ENCODE results near the gene LRP4. TPM values are rescaled to one million over a fixed set of nuclear protein-coding genes. Genes with fewer than 3 reads are reported as not detected.

LRP4 gene
- total RNA-seq, 6 experiments from 2014 or later: 0.43 to 1.2 (median 0.84) TPM

- no peak for DNase-seq
- no peaks in the 10 kb centered on the region for H3K4me1 ChIP-seq
- TF ChIP-seq CTCF (IDR thresholded peaks at IDR 0.05) (no peak), POLR2A (IDR thresholded peaks at IDR 0.05) (no peak)
- ATAC-seq: no peak
- H3K27ac ChIP-seq: no peak overlapping the region
- H3K36me3 ChIP-seq: no peaks in the 10 kb centered on the region
- H3K4me3 ChIP-seq: no peak overlapping the region
- no peaks in the 10 kb centered on the region for H3K9me3 ChIP-seq
- WGBS (ENCODE audit: insufficient coverage, low coverage, low lambda C conversion rate, missing lambda C conversion rate): no CpG with 5 or more reads among the region's 10 CpGs
- intact Hi-C loops (cut with DNase I): no loop called here
- H3K27me3 ChIP-seq: no peaks in the 10 kb centered on the region
Observed at GRCh38 chr11:46903846-46904245, 14.5 kb downstream of the LRP4 start.

- no peaks in the 10 kb centered on the region for H3K4me1 ChIP-seq
- no CpG with 5 or more reads among the region's 6 CpGs for WGBS (ENCODE audit: insufficient coverage, low coverage, low lambda C conversion rate, missing lambda C conversion rate)
- TF ChIP-seq POLR2A (IDR thresholded peaks at IDR 0.05): no peak
- TF ChIP-seq CTCF (IDR thresholded peaks at IDR 0.05): no peak
- H3K9me3 ChIP-seq: no peaks in the 10 kb centered on the region
- H3K27ac ChIP-seq: no peak overlapping the region
- intact Hi-C loops (cut with DNase I): no loop called here
- no peak overlapping the region for H3K4me3 ChIP-seq
- no peak for ATAC-seq
- no peaks in the 10 kb centered on the region for H3K27me3 ChIP-seq
- no peak for DNase-seq
- H3K36me3 ChIP-seq: no peaks in the 10 kb centered on the region
Observed at GRCh38 chr11:46902694-46903093, 15.7 kb downstream of the LRP4 start.

- TF ChIP-seq POLR2A (IDR thresholded peaks at IDR 0.05) (no peak), CTCF (IDR thresholded peaks at IDR 0.05) (no peak)
- ATAC-seq: no peak
- no peak overlapping the region for H3K27ac ChIP-seq
- no peaks in the 10 kb centered on the region for H3K27me3 ChIP-seq
- no peaks in the 10 kb centered on the region for H3K36me3 ChIP-seq
- no peaks in the 10 kb centered on the region for H3K4me1 ChIP-seq
- intact Hi-C loops (cut with DNase I): no loop called here
- no peaks in the 10 kb centered on the region for H3K9me3 ChIP-seq
- 73% methylated on average over 3 of the region's 3 CpGs for WGBS (ENCODE audit: insufficient coverage, low coverage, low lambda C conversion rate, missing lambda C conversion rate)
- no peak overlapping the region for H3K4me3 ChIP-seq
- DNase-seq: no peak
Observed at GRCh38 chr11:46901156-46901555, 17.2 kb downstream of the LRP4 start.

GRCh38 chr11:46900091-46900746, 18.1 kb downstream of the LRP4 start:
- DNase-seq: no peak
- no peak overlapping the region for H3K27ac ChIP-seq
- ATAC-seq: no peak
- TF ChIP-seq CTCF (IDR thresholded peaks at IDR 0.05) (no peak), POLR2A (IDR thresholded peaks at IDR 0.05) (no peak)
- no peak overlapping the region for H3K4me3 ChIP-seq
- intact Hi-C loops (cut with DNase I): no loop called here
- 80% methylated on average over 7 of the region's 13 CpGs for WGBS (ENCODE audit: insufficient coverage, low coverage, low lambda C conversion rate, missing lambda C conversion rate)
- no peaks in the 10 kb centered on the region for H3K27me3 ChIP-seq
- peaks cover 0 to 4% (median 0%) of the 10 kb centered on the region in 4 donors for H3K4me1 ChIP-seq
- no peaks in the 10 kb centered on the region for H3K9me3 ChIP-seq
- H3K36me3 ChIP-seq: no peaks in the 10 kb centered on the region
